NCI-H2081 (cell line): ENCODE measurements around the gene PCDHGA12.

Experiments
- DNase-seq, 2 experiments: peaks; one replicate each; lab custom pipeline; 2025; lab: John Stamatoyannopoulos, UW

PCDHGA12 gene

DNA sequence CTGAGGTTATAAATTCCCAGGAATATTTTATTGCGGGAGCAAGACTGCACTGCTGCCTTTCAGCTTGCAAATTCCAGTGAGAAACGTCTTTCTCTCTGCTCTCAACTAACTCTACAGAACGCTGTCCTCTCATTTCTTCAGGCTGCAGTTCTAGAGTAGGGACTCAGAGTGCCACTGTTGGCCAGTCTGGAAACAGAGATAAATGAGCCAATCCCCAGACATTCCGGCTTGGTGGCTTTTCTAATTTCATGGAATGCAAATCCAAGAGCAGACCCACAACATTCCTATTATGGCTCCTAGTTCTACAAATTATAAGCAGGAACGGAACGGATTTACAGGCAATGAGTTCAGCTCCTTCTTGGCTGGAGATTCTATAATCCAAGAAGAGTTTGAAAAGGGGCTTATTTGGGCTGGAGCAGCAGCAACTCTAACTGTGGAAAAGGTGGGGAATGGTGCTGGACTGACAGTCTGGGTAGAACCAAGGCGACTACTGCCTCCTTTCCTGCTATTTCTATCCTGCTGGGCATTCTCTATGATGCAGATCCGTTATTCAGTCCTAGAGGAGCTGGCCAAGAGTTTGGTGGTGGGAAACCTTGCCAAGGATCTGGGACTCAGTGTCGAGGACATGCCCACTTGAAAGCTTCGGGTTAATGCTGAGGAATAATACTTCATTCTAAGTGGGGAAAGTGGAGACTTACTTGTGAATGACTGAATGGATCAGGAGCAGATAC, 9.3 kb downstream of the PCDHGA12 start:
- no peak for DNase-seq

- DNase-seq = no peak
Measured at GRCh38 chr5:141440341-141440740, 10.0 kb downstream of the PCDHGA12 start.

GRCh38 chr5:141441571-141442170, 11.4 kb downstream of the PCDHGA12 start:
- DNase-seq = no peak

- no peak for DNase-seq
Measured at GRCh38 chr5:141465351-141465750, 35.0 kb downstream of the PCDHGA12 start.

GRCh38 chr5:141475625-141476131, 45.4 kb downstream of the PCDHGA12 start, which contains the start of gene PCDHGC3:
TSS of gene PCDHGC3 (plus strand) at chr5:141475966. CDS start at chr5:141476117, 151 bp downstream.
- DNase-seq = peak; percentile 56 to 80

DNA sequence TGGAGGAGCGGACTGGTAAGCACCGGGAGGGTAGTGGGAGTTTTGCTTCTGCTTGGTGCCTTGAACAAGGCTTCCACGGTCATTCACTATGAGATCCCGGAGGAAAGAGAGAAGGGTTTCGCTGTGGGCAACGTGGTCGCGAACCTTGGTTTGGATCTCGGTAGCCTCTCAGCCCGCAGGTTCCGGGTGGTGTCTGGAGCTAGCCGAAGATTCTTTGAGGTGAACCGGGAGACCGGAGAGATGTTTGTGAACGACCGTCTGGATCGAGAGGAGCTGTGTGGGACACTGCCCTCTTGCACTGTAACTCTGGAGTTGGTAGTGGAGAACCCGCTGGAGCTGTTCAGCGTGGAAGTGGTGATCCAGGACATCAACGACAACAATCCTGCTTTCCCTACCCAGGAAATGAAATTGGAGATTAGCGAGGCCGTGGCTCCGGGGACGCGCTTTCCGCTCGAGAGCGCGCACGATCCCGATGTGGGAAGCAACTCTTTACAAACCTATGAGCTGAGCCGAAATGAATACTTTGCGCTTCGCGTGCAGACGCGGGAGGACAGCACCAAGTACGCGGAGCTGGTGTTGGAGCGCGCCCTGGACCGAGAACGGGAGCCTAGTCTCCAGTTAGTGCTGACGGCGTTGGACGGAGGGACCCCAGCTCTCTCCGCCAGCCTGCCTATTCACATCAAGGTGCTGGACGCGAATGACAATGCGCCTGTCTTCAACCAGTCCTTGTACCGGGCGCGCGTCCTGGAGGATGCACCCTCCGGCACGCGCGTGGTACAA, 46.0 kb downstream of the PCDHGA12 start:
- DNase-seq = peak; percentile 23 to 45

DNA sequence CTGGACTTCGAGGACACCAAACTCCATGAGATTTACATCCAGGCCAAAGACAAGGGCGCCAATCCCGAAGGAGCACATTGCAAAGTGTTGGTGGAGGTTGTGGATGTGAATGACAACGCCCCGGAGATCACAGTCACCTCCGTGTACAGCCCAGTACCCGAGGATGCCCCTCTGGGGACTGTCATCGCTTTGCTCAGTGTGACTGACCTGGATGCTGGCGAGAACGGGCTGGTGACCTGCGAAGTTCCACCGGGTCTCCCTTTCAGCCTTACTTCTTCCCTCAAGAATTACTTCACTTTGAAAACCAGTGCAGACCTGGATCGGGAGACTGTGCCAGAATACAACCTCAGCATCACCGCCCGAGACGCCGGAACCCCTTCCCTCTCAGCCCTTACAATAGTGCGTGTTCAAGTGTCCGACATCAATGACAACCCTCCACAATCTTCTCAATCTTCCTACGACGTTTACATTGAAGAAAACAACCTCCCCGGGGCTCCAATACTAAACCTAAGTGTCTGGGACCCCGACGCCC, 46.8 kb downstream of the PCDHGA12 start:
- DNase-seq = no peak

GRCh38 chr5:141477815-141478214, 47.5 kb downstream of the PCDHGA12 start:
- DNase-seq = no peak

DNA sequence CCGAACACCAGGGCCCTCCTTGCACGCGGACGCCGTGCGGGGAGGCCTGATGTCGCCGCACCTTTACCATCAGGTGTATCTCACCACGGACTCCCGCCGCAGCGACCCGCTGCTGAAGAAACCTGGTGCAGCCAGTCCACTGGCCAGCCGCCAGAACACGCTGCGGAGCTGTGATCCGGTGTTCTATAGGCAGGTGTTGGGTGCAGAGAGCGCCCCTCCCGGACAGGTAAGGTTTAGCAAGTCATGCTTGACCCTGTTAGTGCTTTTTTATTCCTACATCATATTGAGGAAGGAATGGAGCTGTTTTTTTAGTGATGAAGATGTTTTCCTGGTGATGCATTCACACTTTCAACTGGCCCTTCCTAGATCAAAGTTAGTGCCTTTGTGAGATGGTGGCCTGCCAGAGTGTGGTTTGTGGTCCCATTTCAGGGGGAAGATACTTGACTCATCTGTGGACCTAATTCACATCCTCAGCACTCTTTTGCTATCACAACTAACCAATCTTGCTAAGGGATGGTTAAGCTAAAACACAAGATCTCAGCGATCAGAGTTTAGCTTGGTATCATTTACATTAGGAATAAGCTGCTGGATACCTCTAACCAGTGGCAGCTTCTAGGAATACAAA, 48.1 kb downstream of the PCDHGA12 start:
- no peak for DNase-seq

GRCh38 chr5:141479776-141480175, 49.5 kb downstream of the PCDHGA12 start:
- DNase-seq = no peak
